Measurements from ENCODE around the gene ACAA1. TPM values are rescaled to one million over a fixed set of nuclear protein-coding genes. Genes with fewer than 3 reads are reported as not detected.

ACAA1 gene
- total and polyA plus RNA-seq, 9 of the 15 experiments (the other 6 are each of a cell fraction or from before 2014, with no cell fraction given) = 4.0 to 88.9 (median 57.2) TPM

- FAIRE-seq (no peak), DNase-seq (ENCODE audit: extremely low read depth in 1 of 4, low spot score in 3 of 4) (peak in 1 of 4 experiments; percentile 50), ATAC-seq (no peak)
- BruUV-seq (replicated peaks) = no TSS peak
- no peaks in the 10 kb centered on the region for H3K27me3 ChIP-seq (ENCODE audit: control insufficient read depth in 2 of 2, insufficient read depth in 2 of 2, low read length in 2 of 2)
- H3K9ac ChIP-seq (ENCODE audit: insufficient read depth in 1 of 2, low read depth in 2 of 2, low read length in 2 of 2) = peak overlapping the region; percentile 89 to 91
- intact Hi-C loops (cut with micrococcal nuclease) (no loop called here), in situ Hi-C loops (cut with MboI) (no loop called here)
- peaks cover 22 to 33% of the 10 kb centered on the region in 2 experiments for H3K4me1 ChIP-seq (replicated peaks in 1 of 2; ENCODE audit: control insufficient read depth in 2 of 2, insufficient read depth in 2 of 2, low read length in 2 of 2)
- H4K20me1 ChIP-seq (replicated peaks; ENCODE audit: control insufficient read depth, insufficient read depth, low read length) = peaks cover 7% of the 10 kb centered on the region
- H3K4me3 ChIP-seq = peak overlapping the region; percentile 91
- H3K9me3 ChIP-seq (replicated peaks; ENCODE audit: control insufficient read depth, insufficient read depth, low read depth, low read length) = no peaks in the 10 kb centered on the region
- H3K27ac ChIP-seq (ENCODE audit: extremely low read depth, low read depth, low read length) = peak overlapping the region; percentile 98
- no peaks in the 10 kb centered on the region for H3K9me1 ChIP-seq (ENCODE audit: control insufficient read depth, insufficient read depth, low read length)
- peaks cover 37% of the 10 kb centered on the region for H3K79me2 ChIP-seq (ENCODE audit: control insufficient read depth, insufficient read depth, low read length)
- H3K4me2 ChIP-seq (ENCODE audit: insufficient read depth, low read length) = peak overlapping the region; percentile 89
- peak overlapping the region; percentile 98 for H2AFZ ChIP-seq (ENCODE audit: low read depth, low read length)
- WGBS (ENCODE audit: insufficient coverage, low coverage, missing lambda C conversion rate) = 18% methylated on average over 24 of the region's 24 CpGs
- peaks cover 16% of the 10 kb centered on the region for H3K36me3 ChIP-seq (ENCODE audit: control insufficient read depth, insufficient read depth, low read length)
- ChIA-PET POLR2A (interaction anchor here (0.6 to 5.4 kb wide), 25 partner anchors 8 to 461 kb away, joined by 3 to 55 read pairs (median 4); partner anchors contain the start of genes ACAA1 and MYD88), CTCF (ENCODE audit: low intra/inter-chr PET ratio) (no interaction called here)
- no peak for TF ChIP-seq SAFB2 (IDR thresholded peaks at IDR 0.05; ENCODE audit: borderline replicate concordance, low read depth, low read length, severe bottlenecking)
- no peak; the same call in 1 of the 2 replicates for TF ChIP-seq HCFC1 (IDR thresholded peaks at IDR 0.05; ENCODE audit: low read depth, low read length)
- no peak for TF ChIP-seq CREB5 (CRISPR knock-in tag; IDR thresholded peaks at IDR 0.05)
- TF ChIP-seq REST (IDR thresholded peaks at IDR 0.05; ENCODE audit: borderline replicate concordance) = no peak
- 0 out of 2 replicates have a peak, but pooled peaks have one; percentile 42 for TF ChIP-seq REST (CRISPR knock-in tag; IDR thresholded peaks at IDR 0.05; ENCODE audit: low read depth)
- 0 out of 2 replicates have a peak, but pooled peaks have one; percentile 10 for TF ChIP-seq USF1 (CRISPR knock-in tag; IDR thresholded peaks at IDR 0.05)
- peak; percentile 47; the same call in 1 of the 2 replicates for TF ChIP-seq ZNF175 (CRISPR knock-in tag; IDR thresholded peaks at IDR 0.05; ENCODE audit: low read depth)
- TF ChIP-seq ZFPM2 (CRISPR knock-in tag; IDR thresholded peaks at IDR 0.05) = no peak
- no peak for TF ChIP-seq ZNF212 (CRISPR knock-in tag; IDR thresholded peaks at IDR 0.05)
- TF ChIP-seq RFX7 (CRISPR knock-in tag; IDR thresholded peaks at IDR 0.05) = no peak
- TF ChIP-seq XRCC4 (IDR thresholded peaks at IDR 0.05; ENCODE audit: extremely low read depth, insufficient read depth, insufficient read length) = no peak
Measured at GRCh38 chr3:38163841-38164642, 27.1 kb upstream of the ACAA1 start.

All from K562 (cell line).